Stomach smooth muscle (tissue), 2 donors: Measurements from ENCODE around the gene ELOVL5.
A peak's percentile ranks its signal among the peaks of the same experiment; 100 is the strongest.
"Not testable (repeated sequence)": the region's sequence is repeated elsewhere in the genome, so short reads cannot be mapped to it uniquely, and the experiment has no call there.

Experiments
- H3K27ac ChIP-seq: one replicate; pipeline ENCODE4 v1.7.0; 2013; ENCODE audit warnings: mild to moderate bottlenecking, low read length, inconsistent platforms
- H3K27me3 ChIP-seq, 2 donors: one replicate each; pipeline ENCODE4 v1.7.0; 2013; ENCODE audit warnings: low read length in 2 of 2; ENCODE audit not compliant: insufficient read depth in 2 of 2, control insufficient read depth in 1 of 2
- H3K36me3 ChIP-seq, 2 donors: one replicate each; pipeline ENCODE4 v1.7.0; 2013; ENCODE audit warnings: low read length in 2 of 2; ENCODE audit not compliant: control insufficient read depth in 2 of 2, insufficient read depth in 2 of 2
- H3K4me1 ChIP-seq: one replicate; pipeline ENCODE4 v1.7.0; 2013; ENCODE audit warnings: low read length; ENCODE audit not compliant: control insufficient read depth, insufficient read depth
- H3K4me3 ChIP-seq, 2 donors: one replicate each; pipeline ENCODE4 v1.7.0; 2013; ENCODE audit warnings: low read length in 2 of 2
- H3K9ac ChIP-seq, 2 donors: one replicate each; pipeline ENCODE4 v1.7.0; 2013; ENCODE audit warnings: low read length in 2 of 2, mild to moderate bottlenecking in 1 of 2
- H3K9me3 ChIP-seq, 2 donors: one replicate each; pipeline ENCODE4 v1.7.0; 2013; ENCODE audit warnings: low read length in 2 of 2; ENCODE audit not compliant: control insufficient read depth in 2 of 2
- donor health status: healthy.
- donor health status: Pancreatic carcinoma.

The ELOVL5 gene

GRCh38 chr6:53359095-53359842 is 10.5 kb upstream of the ELOVL5 start:
- Histone ChIP-seq H3K9ac (peak overlapping the region; percentile 87 to 92), H3K27me3 (no peaks in the 10 kb centered on the region), H3K9me3 (no peaks in the 10 kb centered on the region), H3K36me3 (no peaks in the 10 kb centered on the region), H3K4me1 (peaks cover 7% of the 10 kb centered on the region), H3K27ac (peak overlapping the region; percentile 90), H3K4me3 (peak overlapping the region; percentile 66 to 84)

- Histone ChIP-seq H3K9me3 (no peaks in the 10 kb centered on the region), H3K4me1 (peaks cover 7% of the 10 kb centered on the region), H3K36me3 (no peaks in the 10 kb centered on the region), H3K9ac (peak overlapping the region; percentile 87 to 92), H3K27ac (peak overlapping the region; percentile 90), H3K27me3 (no peaks in the 10 kb centered on the region), H3K4me3 (peak overlapping the region; percentile 66 to 84)
These were observed 9.8 kb upstream of the ELOVL5 start for GRCh38 chr6:53358440-53359094.

- Histone ChIP-seq H3K4me1 (peaks cover 7% of the 10 kb centered on the region), H3K36me3 (no peaks in the 10 kb centered on the region), H3K4me3 (no peak overlapping the region), H3K27ac (no peak overlapping the region), H3K27me3 (no peaks in the 10 kb centered on the region), H3K9ac (no peak overlapping the region), H3K9me3 (no peaks in the 10 kb centered on the region)
These were observed 9.0 kb upstream of the ELOVL5 start for GRCh38 chr6:53357576-53358360.

GRCh38 chr6:53353624-53354023 is 4.9 kb upstream of the ELOVL5 start:
- no peaks in the 10 kb centered on the region for H3K27me3 ChIP-seq
- no peak overlapping the region for H3K27ac ChIP-seq
- no peak overlapping the region for H3K4me3 ChIP-seq
- H3K36me3 ChIP-seq = no peaks in the 10 kb centered on the region
- H3K9me3 ChIP-seq = no peaks in the 10 kb centered on the region
- H3K9ac ChIP-seq = no peak overlapping the region
- H3K4me1 ChIP-seq = peaks cover 6% of the 10 kb centered on the region

- Histone ChIP-seq H3K4me1 (peaks cover 5% of the 10 kb centered on the region), H3K9ac (no peak overlapping the region), H3K27me3 (no peaks in the 10 kb centered on the region), H3K36me3 (no peaks in the 10 kb centered on the region), H3K9me3 (no peaks in the 10 kb centered on the region), H3K27ac (no peak overlapping the region), H3K4me3 (no peak overlapping the region)
These were observed 3.6 kb upstream of the ELOVL5 start for GRCh38 chr6:53352360-53352759.

GRCh38 chr6:53349209-53349693 is 501 bp upstream of the ELOVL5 start:
- Histone ChIP-seq H3K27me3 (no peaks in the 10 kb centered on the region), H3K9me3 (no peaks in the 10 kb centered on the region), H3K36me3 (no peaks in the 10 kb centered on the region), H3K27ac (peak overlapping the region; percentile 96), H3K9ac (peak overlapping the region; percentile 62 to 85), H3K4me1 (peaks cover 11% of the 10 kb centered on the region), H3K4me3 (peak overlapping the region; percentile 63 to 87)

- Histone ChIP-seq H3K4me3 (peak overlapping the region; percentile 63 to 87), H3K4me1 (peaks cover 11% of the 10 kb centered on the region), H3K9me3 (no peaks in the 10 kb centered on the region), H3K36me3 (no peaks in the 10 kb centered on the region), H3K9ac (peak overlapping the region; percentile 62 to 85), H3K27me3 (no peaks in the 10 kb centered on the region), H3K27ac (peak overlapping the region; percentile 96)
These were observed 804 bp downstream of the ELOVL5 start for GRCh38 chr6:53347921-53348370.

- H3K9ac ChIP-seq = peak overlapping the region; percentile 62 to 85
- H3K9me3 ChIP-seq = no peaks in the 10 kb centered on the region
- no peaks in the 10 kb centered on the region for H3K36me3 ChIP-seq
- H3K4me3 ChIP-seq = peak overlapping the region; percentile 63 to 87
- peaks cover 11% of the 10 kb centered on the region for H3K4me1 ChIP-seq
- H3K27me3 ChIP-seq = no peaks in the 10 kb centered on the region
- peak overlapping the region; percentile 96 for H3K27ac ChIP-seq
These were observed 1.4 kb downstream of the ELOVL5 start for GRCh38 chr6:53347250-53347920.

GRCh38 chr6:53346049-53346448 is 2.7 kb downstream of the ELOVL5 start:
- not testable (repeated sequence) for H3K27me3 ChIP-seq, H3K9ac ChIP-seq, H3K36me3 ChIP-seq, H3K9me3 ChIP-seq, H3K27ac ChIP-seq, H3K4me3 ChIP-seq
- H3K4me1 ChIP-seq = peaks cover 11% of the 10 kb centered on the region

GRCh38 chr6:53344969-53345368 is 3.8 kb downstream of the ELOVL5 start:
- no peaks in the 10 kb centered on the region for H3K36me3 ChIP-seq
- no peaks in the 10 kb centered on the region for H3K9me3 ChIP-seq
- no peak overlapping the region for H3K4me3 ChIP-seq
- H3K27me3 ChIP-seq = no peaks in the 10 kb centered on the region
- no peak overlapping the region for H3K27ac ChIP-seq
- H3K4me1 ChIP-seq = peaks cover 11% of the 10 kb centered on the region
- H3K9ac ChIP-seq = no peak overlapping the region
